Measurements from ENCODE around the gene SFMBT1.

Gene SFMBT1

DNA sequence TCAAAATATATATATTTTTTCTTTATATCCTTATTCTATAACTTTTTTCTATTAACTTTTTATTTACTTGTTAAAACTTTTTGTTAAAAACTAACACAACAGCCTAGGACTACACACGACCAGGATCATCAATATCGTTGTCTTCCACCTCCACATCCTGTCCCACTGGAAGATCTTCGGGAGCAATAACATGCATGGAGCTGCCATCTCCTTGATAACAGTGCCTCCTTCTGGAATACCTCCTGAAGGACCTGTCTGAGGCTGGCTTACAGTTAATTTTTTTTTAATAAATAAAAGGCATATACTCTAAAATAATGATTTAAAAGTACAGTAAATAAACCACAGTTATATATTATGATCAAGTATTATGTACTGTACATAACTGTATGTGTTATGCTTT, 58.9 kb downstream of the SFMBT1 start:
- no peak for DNase-seq

DNA sequence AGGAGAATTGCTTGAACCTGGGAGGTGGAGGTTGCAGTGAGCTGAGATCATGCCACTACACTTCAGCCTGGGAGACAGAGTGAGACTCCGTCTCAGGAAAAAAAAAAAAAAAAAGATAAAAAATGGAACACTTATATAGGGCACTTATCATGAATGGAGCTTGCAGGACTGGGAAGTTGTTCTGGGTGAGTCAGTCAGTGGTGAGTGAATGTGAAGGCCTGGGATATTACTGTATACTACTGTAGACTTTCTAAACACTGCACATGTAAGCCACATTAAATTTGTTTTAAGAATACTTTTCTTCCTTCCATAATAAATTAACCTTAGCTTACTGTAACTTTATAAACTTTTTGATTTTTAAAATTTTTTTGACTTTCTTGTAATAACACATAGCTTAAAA, 59.8 kb downstream of the SFMBT1 start:
- DNase-seq = no peak

DNA sequence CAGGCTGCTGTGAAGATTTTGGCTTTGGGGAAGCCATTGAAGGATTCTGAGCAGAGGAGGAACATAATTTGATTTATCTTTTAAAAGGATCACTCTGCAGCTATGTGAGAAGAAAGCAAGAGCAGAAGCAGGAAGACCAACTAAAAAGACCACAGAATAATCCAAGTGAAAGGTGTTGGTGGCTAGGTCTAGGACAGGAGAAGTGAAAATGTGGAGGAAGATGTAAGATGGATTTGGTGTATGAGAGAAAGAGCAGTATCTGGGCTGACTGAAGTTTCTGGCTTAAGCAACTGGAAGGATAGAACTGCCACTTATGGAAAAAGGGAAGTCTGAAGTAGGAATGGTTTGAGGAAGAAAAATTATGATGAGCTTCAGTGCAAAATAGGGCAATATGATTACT, 62.0 kb downstream of the SFMBT1 start:
- no peak for DNase-seq

DNA sequence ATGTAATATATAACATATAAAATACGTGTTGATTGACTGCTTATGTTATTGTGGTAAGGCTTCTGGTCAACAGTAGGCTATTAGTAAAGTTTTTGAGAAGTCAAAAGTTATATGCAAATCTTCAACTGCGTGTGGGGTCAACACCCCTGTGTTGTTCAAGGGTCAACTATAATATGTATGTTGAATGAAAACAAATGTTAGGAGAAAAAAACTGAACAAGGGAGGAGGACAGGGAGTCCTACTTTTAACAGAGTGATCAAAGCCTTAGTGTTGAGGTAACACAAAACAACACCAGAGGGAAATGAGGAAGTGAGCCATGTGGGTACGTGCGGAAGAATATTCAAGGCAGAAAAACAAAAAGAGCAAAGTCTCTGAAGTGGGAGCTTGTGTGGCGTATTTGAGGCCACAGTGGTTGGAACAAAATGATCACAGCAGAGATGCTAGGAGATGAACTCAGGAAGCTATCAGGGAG, 62.5 kb downstream of the SFMBT1 start:
- peak; percentile 18 for DNase-seq

DNA sequence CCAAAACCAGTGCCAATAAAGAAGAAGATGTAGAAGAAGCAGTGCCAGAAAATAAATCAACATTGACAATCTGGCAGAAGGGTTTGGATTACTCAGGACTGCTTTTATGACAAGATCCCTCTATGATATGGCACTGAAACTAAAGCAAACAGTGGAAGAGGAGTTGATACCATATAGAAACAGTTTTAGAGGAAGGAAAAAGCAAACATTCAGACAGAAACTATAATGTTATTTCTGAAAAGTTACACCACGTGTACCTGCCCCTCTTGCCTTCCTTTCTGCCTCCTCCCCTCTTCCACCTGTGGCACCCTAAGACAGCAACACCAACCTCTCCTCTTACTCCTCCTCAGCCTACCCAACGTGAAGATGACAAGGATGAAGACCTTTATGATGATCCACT, 63.0 kb downstream of the SFMBT1 start:
- DNase-seq = no peak

DNA sequence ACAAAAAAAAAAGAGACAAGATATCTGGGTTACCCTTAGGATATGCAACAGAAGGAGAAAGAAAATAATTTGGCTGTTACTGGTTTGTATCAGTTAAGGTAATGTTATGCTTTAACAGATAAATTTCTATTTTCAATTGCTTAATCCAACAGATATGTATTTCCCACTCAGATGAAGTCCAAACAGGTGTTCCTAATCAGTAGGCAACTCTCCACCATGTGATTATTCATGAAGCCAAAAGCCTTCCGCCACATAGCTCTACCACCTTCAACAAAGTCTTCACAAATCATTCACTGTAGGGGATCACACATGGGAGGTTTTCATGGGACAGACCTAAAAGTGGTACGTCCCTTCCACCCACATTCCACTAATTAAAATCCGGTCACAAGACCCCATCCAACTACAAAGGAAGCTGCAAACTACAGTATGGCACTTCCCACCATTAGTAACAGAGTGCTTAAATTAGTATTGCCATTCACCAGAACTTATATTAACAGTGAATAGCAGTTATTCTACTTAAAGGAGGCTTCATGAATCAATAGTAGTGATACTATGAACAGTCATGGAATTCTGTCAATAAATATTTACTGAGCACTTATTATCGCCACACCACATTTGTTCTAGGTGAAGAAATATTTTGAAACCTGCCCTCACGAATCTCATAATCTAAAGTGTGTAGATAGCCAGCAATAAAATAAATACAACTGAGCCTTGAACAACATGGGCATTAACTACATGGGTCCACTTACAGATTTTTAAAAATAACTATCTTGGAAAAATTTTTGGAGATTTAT, 66.5 kb downstream of the SFMBT1 start:
- DNase-seq = no peak

DNA sequence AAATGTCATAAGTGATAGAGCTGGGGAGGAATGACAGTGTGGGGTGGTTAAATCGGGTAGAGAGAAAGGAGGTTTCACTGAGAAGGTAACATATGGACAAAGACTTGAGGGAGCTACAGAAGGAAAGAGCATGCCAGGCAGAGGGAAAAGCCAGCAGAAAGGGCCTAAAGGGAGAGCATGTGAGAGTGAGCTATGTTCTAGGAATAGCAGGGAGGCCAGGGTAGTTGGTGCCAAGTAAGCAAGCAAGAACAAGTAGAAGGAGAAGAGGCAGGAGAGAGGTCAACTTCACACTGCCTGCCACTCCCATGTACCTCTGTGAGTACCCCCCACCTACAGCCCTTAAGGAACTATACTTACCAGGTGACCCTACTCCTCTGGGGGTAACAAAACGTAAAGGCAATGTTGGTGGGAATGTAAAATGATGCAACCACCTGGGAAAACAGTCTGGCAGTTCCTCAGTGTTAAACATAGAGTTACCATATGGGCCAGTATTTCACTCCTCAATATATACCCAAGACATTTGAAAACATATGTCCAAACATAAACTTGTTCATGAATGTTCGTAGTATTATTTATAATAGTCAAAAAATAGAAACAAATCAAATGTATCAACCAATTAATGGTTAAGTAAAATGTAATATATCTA, 67.6 kb downstream of the SFMBT1 start:
- no peak for DNase-seq

DNA sequence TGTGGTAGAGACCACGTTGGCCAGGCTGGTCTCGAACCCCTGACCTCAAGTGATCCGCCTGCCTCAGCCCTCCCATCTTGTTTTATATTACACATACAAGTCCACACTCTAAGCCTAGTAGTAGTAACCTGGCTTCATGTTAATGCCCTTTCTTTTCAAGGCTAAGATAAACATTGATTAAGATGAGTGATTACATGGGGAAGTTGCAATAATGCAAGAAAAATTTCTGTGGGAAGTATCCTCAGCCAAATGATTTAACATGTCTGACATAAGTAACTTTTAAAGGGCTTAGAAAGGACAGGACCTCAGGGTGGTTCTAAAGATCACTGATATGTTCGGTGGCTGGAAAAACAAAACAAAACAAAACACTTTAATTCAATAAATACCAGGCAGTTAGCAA, 72.1 kb downstream of the SFMBT1 start:
- DNase-seq = no peak

DNA sequence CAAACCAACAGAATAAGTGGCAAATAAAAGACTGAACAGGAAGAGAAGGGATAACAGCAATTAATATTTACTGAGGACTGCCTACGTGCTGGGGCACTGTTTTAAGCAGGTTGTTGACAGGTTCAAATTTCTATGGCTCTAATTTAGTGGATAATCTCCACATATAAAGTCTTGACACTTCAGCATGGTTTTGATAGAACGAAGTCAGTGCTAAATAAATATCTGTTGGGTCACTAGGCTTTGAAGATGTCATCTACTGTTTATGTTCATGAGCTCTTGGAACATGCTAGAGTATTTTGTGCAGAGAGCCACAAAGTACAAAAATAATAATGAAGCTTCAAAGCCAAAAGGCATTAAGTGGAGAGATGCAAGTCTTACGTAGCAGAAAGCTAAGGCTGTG, 74.0 kb downstream of the SFMBT1 start:
- DNase-seq = no peak

DNA sequence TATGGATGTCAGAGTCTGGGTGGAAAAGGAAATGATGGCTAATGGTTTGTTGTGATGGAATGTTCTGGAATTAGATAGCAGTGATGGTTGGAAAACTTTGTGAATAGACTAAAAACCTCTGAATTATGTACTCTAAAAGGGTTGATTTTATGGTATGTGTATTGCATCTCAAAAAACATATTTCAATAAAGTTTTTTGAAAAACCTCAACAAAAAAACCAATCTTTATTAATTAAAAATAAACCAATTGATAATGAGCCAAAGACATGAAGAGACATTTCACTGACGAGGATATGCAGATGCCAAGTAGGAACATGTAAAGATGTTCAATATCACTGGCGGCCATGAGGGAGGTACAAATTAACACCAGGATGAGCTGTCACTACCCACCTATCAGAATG, 78.5 kb downstream of the SFMBT1 start:
- no peak for DNase-seq

DNA sequence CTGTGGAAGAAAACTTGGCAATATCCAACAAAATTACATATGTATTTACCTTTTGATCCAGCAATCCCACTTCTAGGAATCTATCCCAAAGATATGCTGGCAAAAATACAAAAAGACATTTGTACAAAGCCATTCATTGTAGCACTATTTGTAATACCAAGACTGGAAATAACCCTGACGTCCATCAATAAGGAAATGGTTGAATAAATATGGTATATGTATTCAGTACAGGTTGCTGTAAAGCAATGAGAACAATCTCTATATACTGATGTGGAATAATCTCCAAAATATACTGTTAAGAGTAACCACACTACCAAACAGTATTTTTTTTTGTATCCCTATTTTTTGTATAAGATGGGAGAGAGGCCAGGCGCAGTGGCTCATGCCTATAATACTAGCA, 83.7 kb downstream of the SFMBT1 start:
- no peak for DNase-seq

DNA sequence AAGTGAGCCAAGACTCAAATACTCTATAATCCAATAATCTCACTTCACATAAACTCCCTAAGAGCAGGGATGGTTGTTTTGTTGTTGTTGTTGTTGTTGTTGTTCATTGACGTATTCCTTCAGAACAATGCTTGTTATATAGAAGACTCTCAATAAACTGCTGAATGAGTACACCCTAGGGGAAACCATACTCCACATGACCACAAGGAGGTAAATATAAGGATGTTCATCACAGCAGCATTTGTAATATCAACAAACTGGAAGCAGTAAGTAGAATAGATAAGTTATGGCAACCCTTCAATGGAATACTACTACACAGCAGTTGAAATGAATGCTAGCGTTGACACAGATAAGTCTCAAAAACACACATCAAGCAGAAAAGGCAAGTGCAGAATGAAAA, 86.1 kb downstream of the SFMBT1 start:
- DNase-seq = no peak

DNA sequence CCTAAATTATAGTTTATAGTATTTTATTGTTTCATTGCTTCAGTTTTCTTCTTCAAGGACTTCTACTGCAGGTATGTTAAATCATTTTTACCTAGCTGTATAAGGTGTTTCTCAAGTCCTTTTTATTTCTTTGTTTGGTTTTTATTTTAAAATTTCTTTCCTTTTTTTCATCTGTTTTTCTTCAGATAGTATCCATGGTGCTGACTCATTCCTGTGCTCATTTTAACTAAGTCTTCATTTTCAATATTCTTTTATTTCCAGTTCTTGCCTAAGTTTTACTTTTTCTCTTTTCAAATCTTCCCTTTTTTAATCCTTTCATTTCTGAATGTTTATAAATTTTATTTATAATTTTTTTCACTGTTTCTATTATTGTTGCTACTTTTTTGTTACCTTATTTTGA, 106.3 kb downstream of the SFMBT1 start:
- DNase-seq = no peak

DNA sequence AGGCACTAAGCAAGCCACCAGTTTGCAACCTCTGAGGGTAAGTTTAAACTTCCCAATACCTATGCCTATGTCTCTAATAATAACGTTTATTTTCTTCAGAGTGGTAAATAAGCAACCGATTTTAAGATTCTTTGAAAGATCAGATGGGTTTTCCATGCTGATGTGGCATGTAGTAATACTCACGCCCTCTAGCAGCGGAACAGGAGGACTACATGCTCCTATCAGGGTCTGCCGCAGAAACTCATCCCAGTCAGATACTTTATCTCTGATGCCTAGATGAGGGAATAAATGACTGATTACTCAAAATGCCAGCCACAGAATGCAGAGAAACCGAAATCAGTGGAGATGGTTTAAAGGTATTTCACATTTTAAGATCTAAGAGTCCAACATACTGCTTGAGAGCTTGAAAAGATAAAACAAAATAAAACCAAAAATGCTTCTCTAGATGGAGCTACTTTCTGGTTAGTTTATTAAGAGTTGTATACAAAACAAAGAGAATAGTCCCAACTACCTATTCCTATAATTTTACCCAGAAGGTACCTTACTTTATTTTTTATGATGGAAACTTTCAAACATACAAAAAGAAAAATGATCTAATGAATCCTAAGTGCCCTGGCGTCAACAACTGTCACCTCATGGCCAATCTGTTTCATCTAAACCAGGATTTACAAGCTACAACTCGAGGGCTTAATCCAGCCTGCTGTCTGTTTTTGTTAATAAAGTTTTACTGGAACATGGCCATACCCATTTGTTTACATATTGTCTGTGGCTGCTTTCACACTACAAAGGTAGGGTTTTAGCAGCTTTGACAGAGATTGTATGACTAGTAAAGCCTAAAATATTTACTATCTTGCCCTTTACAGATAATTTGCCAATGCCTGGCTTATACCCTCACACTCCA, 111.0 kb downstream of the SFMBT1 start:
- peak; percentile 32 for DNase-seq

DNA sequence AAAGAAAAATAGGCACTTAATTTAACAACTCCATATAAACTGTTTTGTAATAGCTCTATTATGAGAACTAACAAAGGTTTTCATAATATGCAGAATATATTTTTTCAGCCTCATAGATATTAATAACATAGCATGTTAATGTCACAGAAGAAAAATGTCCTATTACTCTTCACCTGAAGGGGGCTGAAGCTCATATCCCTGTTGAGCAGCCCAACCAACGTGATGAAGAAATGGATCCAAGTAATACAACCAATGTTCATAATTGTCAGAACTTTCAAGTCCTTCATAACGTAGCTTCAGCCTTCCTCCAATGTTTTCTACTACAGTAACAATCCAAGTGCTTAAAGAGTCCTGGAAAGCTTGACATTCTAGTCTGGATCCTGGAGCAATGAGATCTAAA, 114.0 kb downstream of the SFMBT1 start:
- no peak for DNase-seq

DNA sequence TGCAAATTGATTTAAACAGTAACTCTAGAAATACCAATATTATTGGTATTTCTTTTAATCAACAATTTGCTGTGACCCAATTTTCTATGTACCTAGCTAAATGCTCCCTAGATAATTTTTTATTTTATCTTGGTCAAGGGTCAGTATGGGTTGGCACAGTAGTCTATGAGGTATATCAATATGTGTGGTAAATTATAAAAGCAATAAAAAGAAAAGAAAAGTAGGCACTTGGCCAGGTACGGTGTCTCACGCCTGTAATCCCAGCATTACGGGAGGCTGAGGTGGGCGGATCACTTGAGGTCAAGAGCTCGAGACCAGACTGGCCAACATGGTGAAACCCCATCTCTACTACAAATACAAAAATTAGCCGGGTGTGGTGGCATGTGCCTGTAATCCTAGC, 114.5 kb downstream of the SFMBT1 start:
- DNase-seq = no peak

DNA sequence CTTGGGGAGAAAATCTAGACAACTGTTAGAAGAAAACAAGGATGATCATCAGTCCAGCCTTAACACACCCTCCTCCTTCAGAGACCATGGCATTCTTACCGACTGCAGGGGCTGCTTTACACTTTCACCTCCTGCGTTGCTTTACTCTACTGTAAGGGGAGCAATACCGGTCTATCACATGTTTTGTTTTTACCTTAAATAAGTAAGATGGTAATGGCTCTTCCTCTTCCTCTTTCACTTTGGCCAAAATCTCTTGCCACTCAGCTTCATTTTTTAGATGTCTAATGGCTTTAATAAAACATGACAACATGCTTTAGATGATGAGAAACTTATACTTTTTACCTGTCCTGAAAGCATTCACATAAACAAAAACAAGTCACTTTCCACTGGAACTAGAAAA, 115.1 kb downstream of the SFMBT1 start:
- DNase-seq = no peak

DNA sequence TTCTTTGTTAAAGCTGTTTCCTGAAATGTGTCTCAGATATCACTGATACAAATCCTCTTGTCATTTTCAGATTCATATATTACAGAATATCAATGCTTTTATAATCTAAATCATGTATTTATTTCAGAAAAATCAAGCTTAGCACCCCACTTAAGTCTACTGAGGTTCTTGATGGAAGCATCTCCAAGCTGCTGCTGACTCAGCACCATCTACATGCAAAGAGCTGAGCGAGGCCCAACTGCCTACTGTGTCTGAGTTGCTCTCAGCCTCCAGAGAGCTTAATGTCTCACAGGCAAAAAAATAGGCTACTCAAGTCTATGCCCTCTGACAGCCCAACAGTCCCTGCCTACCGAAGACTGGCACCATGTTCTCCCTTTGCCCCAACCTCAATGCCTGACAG, 119.3 kb downstream of the SFMBT1 start:
- no peak for DNase-seq

DNA sequence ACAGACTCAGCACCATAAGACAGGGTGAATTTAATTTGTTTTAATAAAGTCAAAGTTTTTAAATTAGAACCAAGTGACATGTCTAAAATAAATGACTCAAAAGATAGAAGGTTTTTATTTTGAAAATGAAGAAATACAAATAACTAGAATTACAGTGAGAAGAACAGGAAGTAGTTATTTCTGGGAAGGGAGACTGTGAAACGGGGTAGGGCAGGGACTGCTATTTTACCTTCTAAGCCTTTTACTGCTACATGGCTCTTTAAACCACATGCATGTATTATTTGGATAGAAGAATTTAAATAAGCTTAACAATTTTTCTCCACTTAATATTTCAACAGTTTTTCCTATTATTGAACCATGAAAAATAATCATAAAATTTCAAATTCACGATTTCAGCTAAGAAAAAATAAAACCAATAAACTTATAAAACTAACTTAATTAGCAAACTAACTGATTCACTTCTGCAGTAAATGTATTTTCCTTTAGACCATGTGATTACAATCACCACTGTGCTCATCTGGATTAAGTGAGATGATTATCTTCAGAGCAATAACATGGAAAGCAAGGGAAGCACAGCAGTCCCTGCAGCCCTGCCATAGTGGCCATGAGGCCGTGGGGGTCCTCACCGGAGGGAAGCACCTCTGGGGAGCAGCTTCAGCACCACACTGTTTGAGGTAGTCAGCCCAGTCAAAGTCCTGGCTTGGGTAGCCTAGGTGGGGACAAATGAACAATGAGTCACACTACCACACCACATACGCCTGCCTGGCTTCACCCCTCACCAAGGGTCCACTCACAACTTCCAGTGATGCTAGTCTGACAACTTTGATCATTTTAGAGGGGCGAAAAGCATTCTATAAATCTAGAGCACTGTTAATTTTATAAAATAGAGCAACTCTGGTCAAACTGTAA, 120.2 kb downstream of the SFMBT1 start:
- no peak for DNase-seq

DNA sequence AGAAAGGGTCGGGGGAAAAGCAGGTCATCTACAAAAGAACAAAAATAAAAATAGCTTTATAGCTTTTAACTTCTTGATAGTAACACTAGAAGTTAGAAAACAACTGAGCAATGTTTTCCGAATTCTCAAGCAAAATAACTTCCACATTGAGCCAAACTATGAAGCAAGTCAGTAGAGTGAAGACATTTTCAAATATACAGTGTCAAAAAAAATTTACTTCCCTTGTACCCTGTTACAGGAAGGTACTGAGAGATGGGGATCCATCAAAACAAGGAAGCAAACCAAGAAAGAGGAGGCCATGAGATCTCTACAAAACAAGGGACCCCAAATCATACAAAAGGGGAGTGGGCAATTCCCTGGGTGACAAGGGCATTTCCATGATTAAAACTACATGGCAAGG, 121.9 kb downstream of the SFMBT1 start:
- no peak for DNase-seq

DNA sequence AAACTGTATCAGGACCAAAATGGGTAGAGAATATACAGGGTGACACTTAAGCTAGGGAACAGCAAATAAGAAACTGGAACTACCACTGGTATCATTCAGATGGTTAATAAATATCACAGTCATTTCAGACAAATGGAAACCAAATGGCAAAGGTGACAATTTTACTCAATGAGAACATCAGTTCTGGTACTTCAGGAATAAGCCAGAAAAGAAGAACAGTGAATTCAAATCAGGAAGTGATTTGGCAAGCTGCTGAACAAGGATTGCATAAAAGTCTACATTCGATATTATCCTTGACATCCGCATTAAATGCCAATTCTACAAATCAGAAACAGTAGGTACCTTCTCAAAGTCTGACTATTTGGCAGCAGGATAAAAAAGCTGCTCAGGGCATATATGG, 125.0 kb downstream of the SFMBT1 start:
- no peak for DNase-seq

DNA sequence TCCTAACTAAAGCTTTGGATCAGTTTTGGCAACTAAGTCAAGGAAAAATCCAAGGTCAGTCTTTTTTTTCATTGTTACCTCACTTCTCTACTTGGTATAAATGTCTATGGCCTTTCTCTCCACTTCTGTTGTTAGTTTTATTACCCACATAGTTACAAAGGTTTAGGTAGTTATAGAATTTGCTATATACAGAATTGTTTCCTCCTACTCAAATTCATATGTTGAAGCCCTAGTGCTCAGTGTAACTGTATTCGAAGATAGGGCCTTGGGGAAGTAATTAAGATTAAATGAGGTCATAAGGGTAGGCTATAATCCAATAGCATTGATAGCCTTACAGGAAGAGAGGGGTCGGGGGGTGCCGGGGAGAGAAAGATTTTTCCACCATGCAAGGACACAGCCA, 128.8 kb downstream of the SFMBT1 start:
- DNase-seq = no peak

DNA sequence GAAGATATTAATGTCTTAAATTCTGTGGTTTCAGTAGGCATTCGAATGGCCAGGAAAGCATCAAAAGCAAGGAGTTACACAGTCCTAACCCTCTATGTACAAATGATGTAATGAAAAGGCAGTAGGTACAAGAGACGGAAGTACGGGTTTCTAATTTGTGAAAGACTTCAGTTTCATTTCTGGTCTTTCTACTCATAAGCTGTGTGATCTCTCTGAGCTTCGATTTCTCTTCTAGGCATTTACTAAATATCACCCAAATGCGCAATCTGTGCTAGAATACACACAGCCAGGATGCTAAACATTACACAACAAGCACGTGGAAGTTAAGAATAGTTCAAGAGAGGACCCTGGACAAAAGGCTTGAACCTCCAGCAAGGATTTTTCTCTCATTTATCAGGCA, 130.6 kb downstream of the SFMBT1 start:
- DNase-seq = no peak
